Renal pelvis (tissue), 4 donors: Measurements from ENCODE around the gene ENTPD8. TPM values are rescaled to one million over a fixed set of nuclear protein-coding genes. Genes with fewer than 3 reads are reported as not detected.
"Not testable (repeated sequence)": the region's sequence is repeated elsewhere in the genome, so short reads cannot be mapped to it uniquely, and the experiment has no call there.

Source experiments
- DNase-seq: peaks from one replicate; pipeline ENCODE4 v3.0.0-alpha.2; 2013
- polyA plus RNA-seq, 3 donors: library from polyadenylated mRNA; unstranded; fragments of 120-200 nt; gene quantifications; one replicate each; pipeline ENCODE4 v1.2.1, GENCODE V29; 2013; ENCODE audit not compliant: insufficient read length in 3 of 3

Gene ENTPD8
- polyA plus RNA-seq, 3 donors: 0.61 to 1.0 (median 0.86) TPM

DNA sequence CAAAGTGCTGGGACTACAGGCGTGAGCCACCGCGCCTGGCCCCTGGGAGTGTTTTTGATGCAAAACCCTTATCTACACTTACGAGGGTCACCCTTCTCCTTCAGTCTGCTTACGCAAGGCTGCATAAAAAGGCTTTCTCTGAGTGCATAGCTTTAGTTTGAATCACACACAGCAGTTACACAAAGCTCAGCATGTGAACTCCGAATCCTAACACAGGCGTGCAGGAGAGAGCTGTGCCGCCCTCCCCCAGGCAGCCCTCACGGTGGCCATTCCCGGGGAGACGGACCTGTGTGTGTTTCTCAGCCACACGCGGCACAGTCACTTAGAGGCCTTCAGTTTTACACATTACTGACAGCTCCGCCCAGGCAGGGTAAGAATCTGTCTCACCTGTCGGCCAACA is 44.9 kb downstream of the ENTPD8 start:
- no peak for DNase-seq

- DNase-seq: no peak
These were observed 45.5 kb downstream of the ENTPD8 start for GRCh38 chr9:137395666-137396010.

- DNase-seq: no peak
These were observed 46.1 kb downstream of the ENTPD8 start for GRCh38 chr9:137394866-137395665.

DNA sequence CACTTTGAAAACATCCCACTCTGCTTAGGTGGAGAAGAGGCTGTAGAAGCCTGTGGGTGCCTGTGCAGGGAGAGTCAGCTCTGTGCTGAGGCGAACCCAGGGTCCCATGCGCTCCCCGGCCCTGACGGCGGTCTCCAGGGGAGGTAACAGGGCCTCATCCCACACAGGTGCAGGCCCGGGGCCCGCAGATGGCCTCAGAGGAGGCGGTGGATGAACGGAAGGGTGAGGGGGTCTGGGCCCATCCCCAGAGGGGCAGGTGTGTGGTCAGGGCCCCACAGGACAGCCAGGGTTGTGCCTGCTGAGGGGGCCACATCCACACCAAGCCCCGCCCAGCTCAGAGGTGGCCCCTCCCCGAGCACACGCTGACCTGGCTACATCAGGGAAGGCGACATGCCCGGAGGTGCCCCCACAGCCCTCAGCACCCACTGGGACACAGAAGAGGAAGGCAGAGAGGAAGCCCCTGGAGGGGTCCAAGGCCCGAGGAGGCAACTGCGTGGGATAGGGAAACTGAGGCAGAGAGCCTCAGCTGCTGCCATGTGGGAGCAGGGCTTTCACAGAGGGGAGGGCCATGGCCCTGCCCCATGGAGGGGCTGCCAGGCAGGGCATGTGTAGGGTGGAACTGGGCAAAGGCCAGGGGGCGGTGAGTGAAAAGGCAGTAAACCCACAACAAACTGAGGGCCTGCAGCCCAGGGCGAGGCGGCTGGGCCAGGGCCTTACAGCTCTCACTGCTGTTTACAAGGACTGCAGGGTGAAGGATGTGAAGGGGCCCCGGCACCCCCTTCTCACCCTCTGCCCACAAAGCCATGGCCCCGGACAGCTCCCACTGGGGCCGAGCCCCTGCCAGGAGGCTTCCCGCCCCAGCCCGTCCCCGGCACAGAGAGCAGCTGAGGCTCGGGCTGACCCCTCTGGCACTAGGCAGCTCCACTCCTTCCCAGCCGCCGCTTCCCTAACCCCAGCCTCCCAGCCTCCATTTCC is 47.7 kb downstream of the ENTPD8 start:
- no peak for DNase-seq

- DNase-seq: no peak
These were observed 48.7 kb downstream of the ENTPD8 start for GRCh38 chr9:137392232-137393007.

GRCh38 chr9:137391411-137391754 is 49.8 kb downstream of the ENTPD8 start:
- DNase-seq: no peak

- no peak for DNase-seq
These were observed 50.4 kb downstream of the ENTPD8 start for GRCh38 chr9:137390553-137391410.

DNA sequence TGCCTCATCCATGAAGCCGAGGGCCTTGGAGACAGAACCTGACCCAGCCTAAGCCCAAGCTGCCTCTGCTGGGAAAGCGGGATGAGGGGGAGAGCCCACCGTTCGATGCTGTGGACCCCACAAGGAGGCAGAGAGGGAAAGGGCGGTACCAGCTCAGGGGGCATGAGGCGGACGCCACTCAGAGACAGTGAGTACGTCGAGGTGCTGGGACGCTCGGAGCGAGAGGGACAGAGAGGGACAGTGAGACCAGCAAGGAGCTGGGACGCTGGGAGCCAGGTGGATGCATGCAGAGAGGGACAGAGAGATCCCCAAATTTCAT is 51.8 kb downstream of the ENTPD8 start:
- DNase-seq: no peak

DNA sequence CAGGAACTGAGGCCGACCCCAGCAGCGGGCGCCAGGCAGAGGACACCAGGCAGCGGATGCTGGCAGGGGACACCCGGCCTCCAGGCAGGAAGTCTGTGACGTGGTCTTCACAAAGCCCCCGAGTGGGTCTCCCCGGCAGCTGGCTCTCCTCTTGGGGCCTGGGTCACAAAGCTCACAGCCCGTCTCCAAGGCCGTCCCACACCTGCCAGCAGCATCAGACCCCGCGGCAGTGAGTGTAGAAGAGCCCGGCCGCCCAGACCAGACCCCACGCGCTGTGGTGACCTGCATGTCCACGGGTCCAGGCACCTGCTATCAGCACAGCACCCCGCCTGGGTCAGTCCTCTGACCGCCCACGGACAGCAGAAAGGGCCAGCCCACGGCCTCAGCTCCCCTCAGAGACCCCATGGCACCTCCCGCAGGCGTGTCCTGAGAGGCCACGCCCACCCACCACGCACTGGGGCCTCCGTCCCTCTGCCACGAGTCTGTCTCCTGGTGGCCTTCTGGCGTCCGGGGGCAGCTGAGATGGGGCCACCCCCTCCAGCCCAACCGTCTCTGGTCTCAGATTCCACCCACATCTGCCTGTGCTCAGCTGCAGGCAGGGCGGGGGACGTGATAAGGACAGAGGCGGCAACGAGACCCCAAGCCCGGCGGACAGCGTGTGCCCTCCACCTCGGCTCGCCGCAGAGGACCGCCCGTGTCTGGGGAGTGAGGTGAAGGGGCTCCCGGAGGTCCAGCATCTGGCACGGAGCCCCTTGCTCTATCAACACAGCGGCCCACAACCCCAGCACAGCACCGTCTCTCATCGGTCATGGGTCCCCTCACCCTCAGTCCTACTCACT is 52.3 kb downstream of the ENTPD8 start:
- no peak for DNase-seq

GRCh38 chr9:137387891-137388560 is 53.1 kb downstream of the ENTPD8 start:
- DNase-seq: no peak

DNA sequence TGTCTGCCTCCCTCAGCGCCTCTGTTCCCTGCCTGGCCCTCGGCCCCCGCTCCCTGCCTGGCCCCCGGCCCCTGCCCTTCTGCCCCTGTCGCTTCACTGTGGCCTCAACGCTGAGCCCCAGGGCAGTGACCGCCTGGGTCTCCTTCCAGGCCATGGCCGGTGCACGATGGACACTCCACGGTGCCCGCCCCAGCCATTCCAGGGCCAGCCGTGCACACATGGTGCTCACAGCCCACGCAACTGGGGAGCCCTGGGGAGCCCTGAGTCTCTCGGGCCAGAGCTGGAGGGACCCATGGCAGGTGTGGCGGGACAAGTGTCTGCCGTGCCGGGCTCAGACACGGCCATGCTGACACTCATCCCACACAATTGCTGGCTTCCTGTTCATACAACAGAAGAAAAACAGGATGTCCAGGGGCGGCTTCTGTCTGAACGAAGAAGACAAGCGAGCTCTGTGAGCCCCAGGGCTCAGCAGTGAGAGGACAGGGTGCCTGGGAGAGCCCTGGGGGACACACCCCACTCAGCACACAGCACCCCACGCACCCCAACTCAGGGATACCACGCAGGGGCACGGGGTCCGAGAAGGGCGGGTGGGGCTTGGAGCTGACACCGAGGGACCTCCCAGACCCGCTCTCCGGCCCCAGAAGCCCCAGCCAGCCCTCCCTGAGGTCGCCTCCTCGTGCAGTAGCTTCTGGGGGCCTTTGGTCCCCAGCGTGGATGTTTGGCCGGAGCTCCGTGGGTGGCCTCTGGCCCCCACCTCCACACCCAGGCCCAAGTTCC is 53.9 kb downstream of the ENTPD8 start:
- no peak for DNase-seq

DNA sequence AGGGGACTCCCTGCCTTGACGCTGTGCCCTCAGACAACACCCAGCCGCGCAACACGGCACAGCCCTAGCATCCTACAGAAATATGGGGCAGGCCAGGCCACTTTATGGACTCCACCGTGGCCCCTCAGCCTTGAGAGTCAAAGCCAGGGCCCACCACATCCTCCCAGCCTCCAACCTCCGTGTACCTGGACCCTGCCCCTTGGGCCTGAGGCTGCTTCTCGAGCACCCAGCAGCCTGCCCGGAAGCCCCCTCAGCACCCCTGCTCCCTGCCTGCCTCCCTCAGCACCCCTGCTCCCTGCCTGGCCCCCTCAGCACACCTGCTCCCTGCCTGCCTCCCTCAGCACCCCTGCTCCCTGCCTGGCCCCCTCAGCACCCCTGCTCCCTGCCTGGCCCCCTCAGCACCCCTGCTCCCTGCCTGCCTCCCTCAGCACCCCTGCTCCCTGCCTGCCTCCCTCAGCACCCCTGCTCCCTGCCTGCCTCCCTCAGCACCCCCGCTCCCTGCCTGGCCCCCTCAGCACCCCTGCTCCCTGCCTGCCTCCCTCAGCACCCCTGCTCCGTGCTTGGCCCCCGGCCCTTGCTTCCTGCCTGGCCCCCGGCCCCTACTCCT is 54.5 kb downstream of the ENTPD8 start:
- DNase-seq: not testable (repeated sequence)

GRCh38 chr9:137385061-137385655 is 56.0 kb downstream of the ENTPD8 start:
- DNase-seq: no peak

Other genes with a start within 250 kb of the ENTPD8 start
- gene TPRN, start 240.6 kb downstream of the ENTPD8 start, polyA plus RNA-seq: 10 to 100 TPM; 14.6 to 23.2 (median 22.0) TPM
- gene TMEM203, start 235.7 kb downstream of the ENTPD8 start, polyA plus RNA-seq: 10 to 100 TPM; 41.9 to 47.5 (median 44.7) TPM
- 10 to 100 TPM; 13.3 to 18.9 (median 17.2) TPM for gene NDOR1, start 235.7 kb downstream of the ENTPD8 start, polyA plus RNA-seq
- gene RNF208, start 219.1 kb downstream of the ENTPD8 start, polyA plus RNA-seq: 10 to 100 TPM; 12.8 to 13.8 (median 13.2) TPM
- gene CYSRT1, start 216.2 kb downstream of the ENTPD8 start, polyA plus RNA-seq: 10 to 100 TPM; 10.9 to 17.0 (median 16.3) TPM
- 10 to 100 TPM; 10.1 to 15.2 (median 13.8) TPM for gene RNF224, start 213.9 kb downstream of the ENTPD8 start, polyA plus RNA-seq
- 10 to 100 TPM; 10.3 to 12.1 (median 11.4) TPM for gene SLC34A3, start 210.5 kb downstream of the ENTPD8 start, polyA plus RNA-seq
- 100 to 1,000 TPM; 383 to 516 (median 420) TPM for gene TUBB4B, start 200.1 kb downstream of the ENTPD8 start, polyA plus RNA-seq
- 1 to 10 TPM; 2.8 to 3.9 (median 3.9) TPM for gene STPG3, start 190.1 kb downstream of the ENTPD8 start, polyA plus RNA-seq
- 10 to 100 TPM; 57.3 to 65.4 (median 61.7) TPM for gene NELFB, start 186.0 kb downstream of the ENTPD8 start, polyA plus RNA-seq
- gene TOR4A, start 163.6 kb downstream of the ENTPD8 start, polyA plus RNA-seq: 1 to 10 TPM; 5.8 to 8.1 (median 7.3) TPM
- 1 to 10 TPM; 7.4 to 9.7 (median 8.5) TPM for gene NRARP, start 139.1 kb downstream of the ENTPD8 start, polyA plus RNA-seq
- gene EXD3, start 18.2 kb downstream of the ENTPD8 start, polyA plus RNA-seq: 10 to 100 TPM; 16.0 to 25.3 (median 25.2) TPM
- 10 to 100 TPM in 2 of 3 donors, 1 to 10 TPM in 1; 6.7 to 12.3 (median 10.7) TPM for gene NOXA1, start 18.0 kb downstream of the ENTPD8 start, polyA plus RNA-seq
- 10 to 100 TPM; 45.9 to 55.4 (median 50.4) TPM for gene NSMF, start 18.0 kb upstream of the ENTPD8 start, polyA plus RNA-seq
- gene PNPLA7, start 109.0 kb upstream of the ENTPD8 start, polyA plus RNA-seq: 1 to 10 TPM; 2.0 to 4.0 (median 3.1) TPM
- 10 to 100 TPM; 20.0 to 28.7 (median 28.5) TPM for gene MRPL41, start 110.5 kb upstream of the ENTPD8 start, polyA plus RNA-seq
- gene DPH7, start 137.6 kb upstream of the ENTPD8 start, polyA plus RNA-seq: 10 to 100 TPM; 44.2 to 62.7 (median 57.8) TPM
- gene ZMYND19, start 149.2 kb upstream of the ENTPD8 start, polyA plus RNA-seq: 10 to 100 TPM; 21.0 to 24.2 (median 23.6) TPM
- gene ARRDC1, start 164.3 kb upstream of the ENTPD8 start, polyA plus RNA-seq: 10 to 100 TPM; 35.1 to 39.7 (median 37.5) TPM
- gene EHMT1, start 177.6 kb upstream of the ENTPD8 start, polyA plus RNA-seq: 10 to 100 TPM; 80.4 to 83.4 (median 82.8) TPM